ENCODE data around the gene CGRRF1. TPM values are rescaled to one million over a fixed set of nuclear protein-coding genes. Genes with fewer than 3 reads are reported as not detected.
A peak's percentile ranks its signal among the peaks of the same experiment; 100 is the strongest.

Gene CGRRF1
- total and polyA plus RNA-seq, 2 of the 13 experiments (the other 11 are each of a cell fraction or from before 2014, with no cell fraction given) = 16.8 to 18.2 TPM

DNA sequence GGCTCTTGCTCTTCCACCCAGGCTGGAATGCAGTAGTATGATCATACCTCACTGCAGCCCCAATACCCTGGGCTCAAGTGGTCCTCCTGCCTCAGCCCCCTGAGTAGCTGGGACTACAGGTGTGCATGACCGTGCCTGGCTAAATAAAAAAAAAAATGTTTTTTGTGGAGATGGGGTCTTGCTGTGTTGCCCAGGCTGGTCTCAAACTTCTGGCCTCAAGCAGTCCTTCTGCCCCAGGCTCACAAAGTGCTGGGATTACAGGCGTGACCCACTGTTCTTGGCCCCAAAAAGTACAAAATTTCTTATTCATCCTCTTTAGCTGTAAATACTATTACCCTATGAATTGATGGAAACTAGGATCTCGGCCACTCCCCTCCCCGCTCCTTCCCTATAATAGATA, 14.7 kb downstream of the CGRRF1 start:
- CTCF ChIA-PET (ENCODE audit: low intra/inter-chr PET ratio, low total read pairs) = no interaction called here
- H3K4me1 ChIP-seq (ENCODE audit: insufficient read depth, low read length) = peaks cover 10% of the 10 kb centered on the region
- BruUV-seq (replicated peaks) = no TSS peak
- H3K27me3 ChIP-seq (ENCODE audit: control insufficient read depth in 1 of 2, insufficient read depth in 2 of 2, low read length in 2 of 2) = no peaks in the 10 kb centered on the region
- no peak overlapping the region for H3K27ac ChIP-seq (ENCODE audit: extremely low read length, insufficient read depth, low read length)
- no peak for FAIRE-seq
- in situ Hi-C loops (cut with HindIII; ENCODE audit: extremely low pct_ligation_motif_present, low pct_unique_long_range_greater_than_20kb) = no loop called here
- no peak overlapping the region for H3K4me3 ChIP-seq (replicated peaks in 1 of 3; ENCODE audit: insufficient read depth in 1 of 3, low read depth in 2 of 3, low read length in 3 of 3)
- H4K20me1 ChIP-seq (ENCODE audit: insufficient read depth, low read length) = no peaks in the 10 kb centered on the region
- H3K79me2 ChIP-seq (ENCODE audit: insufficient read depth, low read length) = peaks cover 5% of the 10 kb centered on the region
- intact Hi-C loops (cut with micrococcal nuclease; ENCODE audit: unreplicated experiment) = no loop called here
- no peak overlapping the region for H3K4me2 ChIP-seq (ENCODE audit: low read depth, low read length)
- H2AFZ ChIP-seq (ENCODE audit: low read length) = no peak overlapping the region
- DNase-seq (ENCODE audit: low spot score) = no peak
- TF ChIP-seq ZNF841 (CRISPR knock-in tag; IDR thresholded peaks at IDR 0.05; ENCODE audit: borderline replicate concordance) (no peak), ZNF121 (CRISPR knock-in tag; IDR thresholded peaks at IDR 0.05) (peak; percentile 59)
- H3K36me3 ChIP-seq (replicated peaks in 1 of 2; ENCODE audit: control insufficient read depth in 1 of 2, insufficient read depth in 2 of 2, low read length in 2 of 2) = peaks cover 9 to 28% of the 10 kb centered on the region in 2 experiments
- no peaks in the 10 kb centered on the region for H3K9me3 ChIP-seq (ENCODE audit: low read length)
- 93% methylated on average over 4 of the region's 4 CpGs for WGBS (ENCODE audit: low lambda C conversion rate)
- no peak for ATAC-seq
- H3K9ac ChIP-seq (ENCODE audit: insufficient read depth, low read depth, low read length) = no peak overlapping the region
- POLR2A ChIA-PET = no interaction called here

GRCh38 chr14:54528973-54529372, 19.3 kb downstream of the CGRRF1 start:
- Histone ChIP-seq H4K20me1 (ENCODE audit: insufficient read depth, low read length) (no peaks in the 10 kb centered on the region), H3K9ac (ENCODE audit: insufficient read depth, low read depth, low read length) (no peak overlapping the region), H3K79me2 (ENCODE audit: insufficient read depth, low read length) (no peaks in the 10 kb centered on the region), H3K9me3 (ENCODE audit: low read length) (no peaks in the 10 kb centered on the region), H2AFZ (ENCODE audit: low read length) (no peak overlapping the region), H3K4me1 (ENCODE audit: insufficient read depth, low read length) (peaks cover 1% of the 10 kb centered on the region), H3K27ac (ENCODE audit: extremely low read length, insufficient read depth, low read length) (no peak overlapping the region), H3K36me3 (replicated peaks in 1 of 2; ENCODE audit: control insufficient read depth in 1 of 2, insufficient read depth in 2 of 2, low read length in 2 of 2) (peaks cover 8 to 22% of the 10 kb centered on the region in 2 experiments), H3K4me3 (replicated peaks in 1 of 3; ENCODE audit: insufficient read depth in 1 of 3, low read depth in 2 of 3, low read length in 3 of 3) (no peak overlapping the region), H3K4me2 (ENCODE audit: low read depth, low read length) (no peak overlapping the region), H3K27me3 (ENCODE audit: control insufficient read depth in 1 of 2, insufficient read depth in 2 of 2, low read length in 2 of 2) (no peaks in the 10 kb centered on the region)
- in situ Hi-C loops (cut with HindIII; ENCODE audit: extremely low pct_ligation_motif_present, low pct_unique_long_range_greater_than_20kb) = no loop called here
- intact Hi-C loops (cut with micrococcal nuclease; ENCODE audit: unreplicated experiment) = no loop called here
- ChIA-PET CTCF (ENCODE audit: low intra/inter-chr PET ratio, low total read pairs) (no interaction called here), POLR2A (no interaction called here)
- WGBS (ENCODE audit: low lambda C conversion rate) = 100% methylated on average over 2 of the region's 2 CpGs
- ATAC-seq = no peak
- FAIRE-seq = no peak
- no TSS peak for BruUV-seq (replicated peaks)
- no peak for DNase-seq (ENCODE audit: low spot score)
- no peak for TF ChIP-seq GTF3A (CRISPR knock-in tag; conservative IDR thresholded peaks at IDR 0.05)
- no peak for TF ChIP-seq ZFP91 (CRISPR knock-in tag; IDR thresholded peaks at IDR 0.05; ENCODE audit: borderline replicate concordance)
- no peak for TF ChIP-seq ZNF747 (CRISPR knock-in tag; IDR thresholded peaks at IDR 0.05; ENCODE audit: borderline replicate concordance)
- TF ChIP-seq, protein P1, sequence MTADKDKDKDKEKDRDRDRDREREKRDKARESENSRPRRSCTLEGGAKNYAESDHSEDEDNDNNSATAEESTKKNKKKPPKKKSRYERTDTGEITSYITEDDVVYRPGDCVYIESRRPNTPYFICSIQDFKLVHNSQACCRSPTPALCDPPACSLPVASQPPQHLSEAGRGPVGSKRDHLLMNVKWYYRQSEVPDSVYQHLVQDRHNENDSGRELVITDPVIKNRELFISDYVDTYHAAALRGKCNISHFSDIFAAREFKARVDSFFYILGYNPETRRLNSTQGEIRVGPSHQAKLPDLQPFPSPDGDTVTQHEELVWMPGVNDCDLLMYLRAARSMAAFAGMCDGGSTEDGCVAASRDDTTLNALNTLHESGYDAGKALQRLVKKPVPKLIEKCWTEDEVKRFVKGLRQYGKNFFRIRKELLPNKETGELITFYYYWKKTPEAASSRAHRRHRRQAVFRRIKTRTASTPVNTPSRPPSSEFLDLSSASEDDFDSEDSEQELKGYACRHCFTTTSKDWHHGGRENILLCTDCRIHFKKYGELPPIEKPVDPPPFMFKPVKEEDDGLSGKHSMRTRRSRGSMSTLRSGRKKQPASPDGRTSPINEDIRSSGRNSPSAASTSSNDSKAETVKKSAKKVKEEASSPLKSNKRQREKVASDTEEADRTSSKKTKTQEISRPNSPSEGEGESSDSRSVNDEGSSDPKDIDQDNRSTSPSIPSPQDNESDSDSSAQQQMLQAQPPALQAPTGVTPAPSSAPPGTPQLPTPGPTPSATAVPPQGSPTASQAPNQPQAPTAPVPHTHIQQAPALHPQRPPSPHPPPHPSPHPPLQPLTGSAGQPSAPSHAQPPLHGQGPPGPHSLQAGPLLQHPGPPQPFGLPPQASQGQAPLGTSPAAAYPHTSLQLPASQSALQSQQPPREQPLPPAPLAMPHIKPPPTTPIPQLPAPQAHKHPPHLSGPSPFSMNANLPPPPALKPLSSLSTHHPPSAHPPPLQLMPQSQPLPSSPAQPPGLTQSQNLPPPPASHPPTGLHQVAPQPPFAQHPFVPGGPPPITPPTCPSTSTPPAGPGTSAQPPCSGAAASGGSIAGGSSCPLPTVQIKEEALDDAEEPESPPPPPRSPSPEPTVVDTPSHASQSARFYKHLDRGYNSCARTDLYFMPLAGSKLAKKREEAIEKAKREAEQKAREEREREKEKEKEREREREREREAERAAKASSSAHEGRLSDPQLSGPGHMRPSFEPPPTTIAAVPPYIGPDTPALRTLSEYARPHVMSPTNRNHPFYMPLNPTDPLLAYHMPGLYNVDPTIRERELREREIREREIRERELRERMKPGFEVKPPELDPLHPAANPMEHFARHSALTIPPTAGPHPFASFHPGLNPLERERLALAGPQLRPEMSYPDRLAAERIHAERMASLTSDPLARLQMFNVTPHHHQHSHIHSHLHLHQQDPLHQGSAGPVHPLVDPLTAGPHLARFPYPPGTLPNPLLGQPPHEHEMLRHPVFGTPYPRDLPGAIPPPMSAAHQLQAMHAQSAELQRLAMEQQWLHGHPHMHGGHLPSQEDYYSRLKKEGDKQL (CRISPR knock-in tag; IDR thresholded peaks at IDR 0.05; ENCODE audit: low read depth) = no peak
- no peak for TF ChIP-seq ZNF335 (CRISPR knock-in tag; IDR thresholded peaks at IDR 0.05)
- no peak for TF ChIP-seq PHF20 (CRISPR knock-in tag; IDR thresholded peaks at IDR 0.05)
- TF ChIP-seq, protein P2, sequence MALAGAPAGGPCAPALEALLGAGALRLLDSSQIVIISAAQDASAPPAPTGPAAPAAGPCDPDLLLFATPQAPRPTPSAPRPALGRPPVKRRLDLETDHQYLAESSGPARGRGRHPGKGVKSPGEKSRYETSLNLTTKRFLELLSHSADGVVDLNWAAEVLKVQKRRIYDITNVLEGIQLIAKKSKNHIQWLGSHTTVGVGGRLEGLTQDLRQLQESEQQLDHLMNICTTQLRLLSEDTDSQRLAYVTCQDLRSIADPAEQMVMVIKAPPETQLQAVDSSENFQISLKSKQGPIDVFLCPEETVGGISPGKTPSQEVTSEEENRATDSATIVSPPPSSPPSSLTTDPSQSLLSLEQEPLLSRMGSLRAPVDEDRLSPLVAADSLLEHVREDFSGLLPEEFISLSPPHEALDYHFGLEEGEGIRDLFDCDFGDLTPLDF (CRISPR knock-in tag; IDR thresholded peaks at IDR 0.05) = no peak
- TF ChIP-seq ZNF766 (CRISPR knock-in tag; IDR thresholded peaks at IDR 0.05; ENCODE audit: borderline replicate concordance) = no peak

All from HepG2 (cell line).